Hepatocyte (in vitro differentiated cells): Measurements from ENCODE around the gene SH3YL1. TPM values are rescaled to one million over a fixed set of nuclear protein-coding genes. Genes with fewer than 3 reads are reported as not detected.
A peak's percentile ranks its signal among the peaks of the same experiment; 100 is the strongest.

Experiments used
- DNase-seq: peaks from one replicate; pipeline ENCODE4 v3.0.0-alpha.2; 2016; ENCODE audit warnings: low spot score
- H2AFZ ChIP-seq: fragments of 200-600 bp; sonication (generic); 2 replicates; pipeline ENCODE4 v1.6.0; 2016; ENCODE audit warnings: antibody characterized with exemption, mild to moderate bottlenecking
- H3K27ac ChIP-seq: fragments of 200-600 bp; sonication (generic); 2 replicates; pipeline ENCODE4 v1.5.1; 2016; ENCODE audit warnings: mild to moderate bottlenecking
- H3K27me3 ChIP-seq: fragments of 200-600 bp; sonication (generic); 2 replicates; pipeline ENCODE4 v1.6.1; 2016
- H3K36me3 ChIP-seq: fragments of 200-600 bp; sonication (generic); replicated peaks from 2 replicates; pipeline ENCODE4 v1.5.1; 2016; ENCODE audit warnings: low read depth; ENCODE audit not compliant: insufficient read depth
- H3K4me1 ChIP-seq: fragments of 200-600 bp; sonication (generic); 2 replicates; pipeline ENCODE4 v1.5.1; 2016; ENCODE audit warnings: mild to moderate bottlenecking, moderate library complexity; ENCODE audit not compliant: insufficient read depth
- H3K4me2 ChIP-seq: fragments of 200-600 bp; sonication (generic); 2 replicates; pipeline ENCODE4 v1.6.0; 2016
- H3K4me3 ChIP-seq: fragments of 200-600 bp; sonication (generic); 2 replicates; pipeline ENCODE4 v1.5.1; 2016; ENCODE audit warnings: mild to moderate bottlenecking
- H3K79me2 ChIP-seq: fragments of 200-600 bp; sonication (generic); 2 replicates; pipeline ENCODE4 v1.6.0; 2017; ENCODE audit warnings: mild to moderate bottlenecking
- H3K9me2 ChIP-seq: fragments of 200-600 bp; sonication (generic); replicated peaks from 2 replicates; pipeline ENCODE4 v1.6.0; 2017; ENCODE audit warnings: mild to moderate bottlenecking; ENCODE audit not compliant: insufficient read depth
- H3K9me3 ChIP-seq: fragments of 200-600 bp; sonication (generic); 2 replicates; pipeline ENCODE4 v1.5.1; 2016; ENCODE audit warnings: low read depth, mild to moderate bottlenecking
- H4K20me1 ChIP-seq: fragments of 200-600 bp; sonication (generic); 2 replicates; pipeline ENCODE4 v1.6.0; 2016; ENCODE audit warnings: mild to moderate bottlenecking; ENCODE audit not compliant: insufficient read depth, poor library complexity, severe bottlenecking
- CTCF ChIP-seq: fragments of 200-600 bp; sonication (generic); IDR thresholded peaks from 2 replicates; pipeline ENCODE4 v1.5.1; 2016; ENCODE audit warnings: antibody characterized with exemption, mild to moderate bottlenecking; ENCODE audit not compliant: poor library complexity
- EZH2 ChIP-seq: fragments of 200-600 bp; sonication (generic); IDR thresholded peaks from 2 replicates; pipeline ENCODE4 v1.6.1; 2016; ENCODE audit warnings: antibody characterized with exemption, mild to moderate bottlenecking, borderline replicate concordance
- EZH2phosphoT487 ChIP-seq: fragments of 200-600 bp; sonication (generic); IDR thresholded peaks from one replicate; pipeline ENCODE4 v1.6.1; 2018; ENCODE audit warnings: antibody characterized with exemption, mild to moderate bottlenecking, low read depth, moderate library complexity; ENCODE audit not compliant: unreplicated experiment, severe bottlenecking
- WGBS: methylation state at CpG from one replicate; pipeline ENCODE4 v1.1.6; 2016; ENCODE audit warnings: low lambda C conversion rate; ENCODE audit errors: missing lambda C conversion rate; 5-methylcytosine and 5-hydroxymethylcytosine counted together
- polyA plus RNA-seq: library from polyadenylated mRNA; unstranded; fragments of >200 nt; fragmentation: Nextera tagmentation; extraction: Ambion mirVana; gene quantifications from 2 replicates; pipeline ENCODE4 v1.2.1, GENCODE V29; 2016
- total RNA-seq: library from RNA; depleted of rRNA; stranded (reverse); fragments of >200 nt; gene quantifications from 2 replicates; pipeline ENCODE4 v1.2.3, GENCODE V29; 2014

Gene SH3YL1
- 98.3 and 99.8 TPM in 2 replicates for total RNA-seq
- 36.3 and 42.7 TPM in 2 replicates for polyA plus RNA-seq

- Histone ChIP-seq H3K27ac (peak within 1 kb of the TSS; percentile 99), H3K4me1 (peaks cover 27% of the 10 kb centered on the region), H3K79me2 (peaks cover 80% of the 10 kb centered on the region), H3K4me3 (peak within 1 kb of the TSS; percentile 71), H4K20me1 (peaks cover 33% of the 10 kb centered on the region), H3K9me3 (no peaks in the 10 kb centered on the region), H2AFZ (peak within 1 kb of the TSS; percentile 90), H3K4me2 (peak within 1 kb of the TSS; percentile 97), H3K27me3 (no peaks in the 10 kb centered on the region), H3K36me3 (no peaks in the 10 kb centered on the region), H3K9me2 (no peaks in the 10 kb centered on the region)
- under 1% methylated on average over 50 of the region's 77 CpGs for WGBS
- peak; percentile 89 for DNase-seq
- TF ChIP-seq EZH2phosphoT487 (no peak), EZH2 (no peak), CTCF (no peak)
Measured at GRCh38 chr2:263774-264492, at the start of gene SH3YL1. SH3YL1 (minus strand) TSS chr2:264032; CDS start chr2:263984, 48 bp downstream.

- DNase-seq: no peak
- Histone ChIP-seq H3K36me3 (no peaks in the 10 kb centered on the region), H3K4me3 (no peak overlapping the region), H3K79me2 (no peaks in the 10 kb centered on the region), H4K20me1 (no peaks in the 10 kb centered on the region), H3K27me3 (no peaks in the 10 kb centered on the region), H3K9me2 (no peaks in the 10 kb centered on the region), H2AFZ (no peak overlapping the region), H3K27ac (no peak overlapping the region), H3K4me2 (no peak overlapping the region), H3K9me3 (no peaks in the 10 kb centered on the region), H3K4me1 (no peaks in the 10 kb centered on the region)
- TF ChIP-seq CTCF (no peak), EZH2 (no peak), EZH2phosphoT487 (no peak)
- 81% methylated on average over 5 of the region's 5 CpGs for WGBS
Measured at GRCh38 chr2:310994-311393, 47.2 kb upstream of the SH3YL1 start.

- no peaks in the 10 kb centered on the region for H3K36me3 ChIP-seq
- no peak for TF ChIP-seq CTCF
- no peak for TF ChIP-seq EZH2phosphoT487
- TF ChIP-seq EZH2: no peak
- H3K79me2 ChIP-seq: no peaks in the 10 kb centered on the region
- no peaks in the 10 kb centered on the region for H3K4me1 ChIP-seq
- DNase-seq: no peak
- H2AFZ ChIP-seq: no peak overlapping the region
- no peaks in the 10 kb centered on the region for H3K9me3 ChIP-seq
- no peak overlapping the region for H3K27ac ChIP-seq
- no peak overlapping the region for H3K4me3 ChIP-seq
- H3K27me3 ChIP-seq: no peaks in the 10 kb centered on the region
- H4K20me1 ChIP-seq: no peaks in the 10 kb centered on the region
- no peak overlapping the region for H3K4me2 ChIP-seq
- H3K9me2 ChIP-seq: no peaks in the 10 kb centered on the region
- 78% methylated on average over 10 of the region's 10 CpGs for WGBS
Measured at GRCh38 chr2:309954-310510, 46.2 kb upstream of the SH3YL1 start.
